Common myeloid progenitor, CD34-positive (primary cell): ENCODE data around the gene BEX5.
"Not testable (repeated sequence)": the region's sequence is repeated elsewhere in the genome, so short reads cannot be mapped to it uniquely, and the experiment has no call there.

Experiments used
- CTCF ChIA-PET: fragments of 350-600 bp; sonication (Branson Sonifier 250); formaldehyde crosslinking; loops from one replicate; lab custom pipeline; 2021; ENCODE audit warnings: antibody characterized with exemption; lab: Charles Lee
- POLR2A ChIA-PET: fragments of 350-600 bp; sonication (Branson Sonifier 250); formaldehyde crosslinking; loops from one replicate; lab custom pipeline; 2021; ENCODE audit warnings: antibody characterized with exemption; lab: Charles Lee
- DNase-seq, 3 donors: peaks; one replicate each; pipeline versions ENCODE4 v3.0.0 to v3.0.0-alpha.2; 2013
- H3K27ac ChIP-seq, 2 experiments: 1 replicate in 1 of 2; 2 replicates in 1 of 2; pipeline ENCODE4 v1.7.0; 2013; ENCODE audit warnings: inconsistent platforms in 2 of 2, low read length in 2 of 2, mild to moderate bottlenecking in 2 of 2, low read depth in 1 of 2, moderate library complexity in 1 of 2; ENCODE audit not compliant: severe bottlenecking in 2 of 2, insufficient read depth in 1 of 2, poor library complexity in 1 of 2
- H3K27me3 ChIP-seq, 5 experiments: replicated peaks in 2 of 5; 1 replicate in 3 of 5; 2 replicates in 2 of 5; pipeline versions ENCODE4 v1.6.1 to v1.7.0; 2013; ENCODE audit warnings: low read length in 4 of 5, mild to moderate bottlenecking in 2 of 5, moderate library complexity in 2 of 5, inconsistent platforms in 1 of 5; ENCODE audit not compliant: insufficient read depth in 5 of 5, control insufficient read depth in 4 of 5
- H3K36me3 ChIP-seq, 4 experiments: 1 replicate in 2 of 4; 2 replicates in 2 of 4; pipeline versions ENCODE4 v1.6.1 to v1.7.0; 2013; ENCODE audit warnings: low read length in 3 of 4, control low read depth in 1 of 4, mild to moderate bottlenecking in 1 of 4; ENCODE audit not compliant: control insufficient read depth in 4 of 4, insufficient read depth in 4 of 4
- H3K4me1 ChIP-seq, 4 experiments: 1 replicate in 3 of 4; 2 replicates in 1 of 4; pipeline versions ENCODE4 v1.6.1 to v1.7.1; 2013; ENCODE audit warnings: low read length in 3 of 4, mild to moderate bottlenecking in 3 of 4, control low read depth in 1 of 4, inconsistent platforms in 1 of 4, moderate library complexity in 1 of 4; ENCODE audit not compliant: control insufficient read depth in 4 of 4, insufficient read depth in 4 of 4; ENCODE audit errors: control extremely low read depth in 1 of 4
- H3K4me3 ChIP-seq, 7 experiments: 1 replicate in 4 of 7; 2 replicates in 3 of 7; pipeline versions ENCODE4 v1.5.1 to v1.7.0; 2013; ENCODE audit warnings: mild to moderate bottlenecking in 7 of 7, low read length in 6 of 7, moderate library complexity in 6 of 7, inconsistent platforms in 2 of 7, low read depth in 2 of 7, control low read depth in 1 of 7; ENCODE audit not compliant: insufficient read depth in 4 of 7, control insufficient read depth in 1 of 7; ENCODE audit errors: extremely low read depth in 1 of 7
- H3K9me3 ChIP-seq, 5 experiments: 1 replicate in 4 of 5; 2 replicates in 1 of 5; pipeline versions ENCODE4 v1.6.1 to v1.7.1; 2013; ENCODE audit warnings: low read length in 4 of 5, mild to moderate bottlenecking in 2 of 5, inconsistent platforms in 1 of 5, low read depth in 1 of 5, moderate library complexity in 1 of 5; ENCODE audit not compliant: control insufficient read depth in 4 of 5, insufficient read depth in 2 of 5; ENCODE audit errors: control extremely low read depth in 1 of 5
- WGBS: methylation state at CpG from one replicate; pipeline ENCODE4 v1.1.5; 2013; ENCODE audit not compliant: insufficient coverage; 5-methylcytosine and 5-hydroxymethylcytosine counted together

BEX5 gene

DNA sequence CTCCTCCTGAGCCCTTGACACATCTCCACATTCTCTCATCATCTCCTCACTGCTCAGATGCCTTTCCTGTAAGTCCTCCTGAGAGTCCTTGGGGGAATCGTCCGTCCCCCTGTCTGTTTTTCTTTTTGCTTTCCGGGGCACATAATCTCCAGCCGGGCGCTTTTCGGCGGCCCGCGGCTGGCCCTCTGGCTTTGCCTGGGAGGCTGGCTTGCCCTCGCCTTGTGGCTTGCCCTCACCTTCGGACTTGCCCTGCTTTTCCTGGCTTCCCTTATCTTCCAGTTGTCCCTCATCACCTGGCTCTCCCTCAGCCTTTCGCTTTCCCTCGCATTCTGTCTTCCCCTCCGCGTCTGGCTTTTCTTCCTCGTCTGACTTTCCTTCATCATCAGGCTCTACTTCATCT lies 14.9 kb downstream of the BEX5 start:
- CTCF ChIA-PET, result not testable (repeated sequence)

DNA sequence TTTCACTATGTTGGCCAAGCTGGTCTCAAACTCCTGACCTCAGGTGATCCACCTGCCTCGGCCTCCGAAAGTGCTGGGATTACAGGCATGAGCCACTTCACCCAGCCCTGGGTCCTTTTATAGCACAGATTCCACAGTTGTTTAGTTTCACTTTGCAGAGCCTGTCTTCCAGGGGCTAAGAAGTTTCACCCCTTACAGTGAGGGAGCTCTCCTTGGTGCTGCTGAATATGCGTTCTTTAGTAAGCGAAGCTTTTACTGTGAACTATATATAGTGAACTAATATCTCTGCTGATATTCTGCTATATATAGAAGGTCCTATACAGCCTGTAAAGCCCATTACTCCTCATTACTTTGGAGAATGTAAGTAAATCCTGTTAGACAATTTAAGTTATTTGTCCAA lies 17.7 kb downstream of the BEX5 start:
- no peaks in the 10 kb centered on the region for H3K9me3 ChIP-seq
- CTCF ChIA-PET, result no interaction called here
- H3K4me1 ChIP-seq, result no peaks in the 10 kb centered on the region
- no peak overlapping the region for H3K4me3 ChIP-seq
- H3K36me3 ChIP-seq, result no peaks in the 10 kb centered on the region
- POLR2A ChIA-PET, result no interaction called here
- no peak overlapping the region for H3K27ac ChIP-seq
- WGBS, result 78% methylated on average over 2 of the region's 4 CpGs
- H3K27me3 ChIP-seq, result peaks cover 0 to 34% (median 5%) of the 10 kb centered on the region in 5 experiments
- DNase-seq, result peak; percentile 5 to 56 (median 46)

More for the DNA sequence above, 14.9 kb downstream of the BEX5 start:
- H3K9me3 ChIP-seq, DNase-seq, POLR2A ChIA-PET, H3K27ac ChIP-seq, H3K4me1 ChIP-seq, H3K36me3 ChIP-seq, H3K4me3 ChIP-seq: not testable (repeated sequence)
- H3K27me3 ChIP-seq, result peaks cover 3 to 40% (median 7%) of the 10 kb centered on the region in 5 experiments
- WGBS, result 77% methylated on average over 11 of the region's 16 CpGs

DNA sequence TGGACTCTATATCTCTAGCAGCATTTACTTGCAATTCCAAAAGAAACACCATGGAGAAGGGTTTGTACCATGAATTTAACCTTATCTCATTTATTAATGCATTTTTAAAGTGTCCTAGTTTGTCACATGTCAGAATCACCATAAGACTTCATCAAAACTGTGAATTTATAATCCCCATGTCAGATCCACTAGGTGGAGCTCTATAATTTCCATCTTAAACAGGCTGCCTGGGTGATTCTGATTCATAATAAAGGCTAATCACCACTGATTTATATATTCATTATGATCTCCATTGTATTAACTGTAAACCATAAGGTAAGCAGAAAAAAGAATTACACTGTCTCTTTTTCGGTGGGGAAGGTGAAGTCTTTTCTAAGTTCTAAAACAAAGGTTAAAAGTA lies 26.3 kb downstream of the BEX5 start:
- Histone ChIP-seq H3K27ac (no peak overlapping the region), H3K9me3 (no peaks in the 10 kb centered on the region), H3K27me3 (peaks cover 1 to 25% (median 4%) of the 10 kb centered on the region in 5 experiments), H3K36me3 (no peaks in the 10 kb centered on the region), H3K4me1 (peaks cover 0 to 7% (median 0%) of the 10 kb centered on the region in 4 experiments), H3K4me3 (no peak overlapping the region)
- POLR2A ChIA-PET, result no interaction called here
- CTCF ChIA-PET, result no interaction called here
- no CpG with 5 or more reads among the region's 1 CpG for WGBS
- peak; percentile 22 to 38 (median 33) for DNase-seq

DNA sequence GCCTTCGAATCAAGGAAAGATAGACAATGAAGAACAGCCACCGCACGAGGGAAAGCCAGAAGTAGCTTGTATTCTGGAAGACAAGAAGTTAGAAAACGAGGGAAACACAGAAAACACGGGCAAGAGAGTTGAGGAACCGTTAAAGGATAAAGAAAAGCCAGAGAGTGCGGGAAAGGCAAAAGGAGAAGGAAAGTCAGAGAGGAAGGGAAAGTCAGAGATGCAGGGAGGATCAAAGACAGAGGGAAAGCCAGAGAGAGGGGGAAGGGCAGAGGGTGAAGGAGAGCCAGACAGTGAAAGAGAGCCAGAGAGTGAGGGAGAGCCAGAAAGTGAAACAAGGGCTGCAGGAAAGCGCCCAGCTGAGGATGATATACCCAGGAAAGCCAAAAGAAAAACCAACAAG lies 28.9 kb downstream of the BEX5 start:
- CTCF ChIA-PET, result no interaction called here
- Histone ChIP-seq H3K4me1 (peaks cover 0 to 7% (median 0%) of the 10 kb centered on the region in 4 experiments), H3K27me3 (peaks cover 3 to 19% (median 7%) of the 10 kb centered on the region in 5 experiments), H3K4me3 (no peak overlapping the region), H3K36me3 (no peaks in the 10 kb centered on the region), H3K9me3 (no peaks in the 10 kb centered on the region), H3K27ac (no peak overlapping the region)
- POLR2A ChIA-PET, result no interaction called here
- WGBS, result 62% methylated on average over 8 of the region's 8 CpGs
- DNase-seq, result no peak

DNA sequence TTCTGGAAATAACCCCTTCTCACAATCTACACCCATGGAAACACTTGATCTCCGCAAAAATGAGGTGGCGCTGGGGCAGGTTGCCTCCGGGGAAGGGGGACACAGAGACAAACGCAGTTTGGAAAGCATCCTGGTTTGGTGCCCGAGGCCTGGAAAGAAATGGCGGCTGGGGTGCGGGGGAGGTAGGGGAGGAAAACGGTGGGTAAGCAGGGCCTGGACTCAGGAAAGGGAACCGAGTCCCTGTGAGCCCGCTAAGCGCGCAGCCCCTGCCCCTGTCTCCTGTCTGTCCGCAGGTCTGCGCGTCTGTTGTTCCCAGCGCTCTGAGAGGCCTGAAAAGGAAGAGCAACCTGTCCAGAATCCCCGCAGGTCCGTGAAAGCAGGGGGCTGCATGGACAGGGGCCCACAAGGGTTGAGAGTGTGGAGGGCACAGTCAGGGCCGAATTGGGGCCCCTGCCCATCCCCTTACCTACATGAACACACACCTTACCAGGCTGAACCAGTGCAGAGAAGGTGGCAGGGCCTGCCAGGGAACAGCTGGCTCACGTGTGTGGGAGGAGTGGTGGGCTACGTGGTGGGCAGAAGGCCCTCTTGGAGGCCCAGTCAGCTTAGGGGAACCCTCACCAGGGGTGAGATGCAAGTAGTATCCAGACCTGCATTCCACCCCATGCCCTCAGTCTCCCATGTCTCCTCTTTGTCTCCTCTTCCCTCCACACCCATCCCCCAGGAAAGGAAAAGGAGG lies 29.5 kb downstream of the BEX5 start:
- CTCF ChIA-PET, H3K9me3 ChIP-seq, POLR2A ChIA-PET, H3K4me1 ChIP-seq, H3K27ac ChIP-seq, H3K36me3 ChIP-seq: not testable (repeated sequence)
- Histone ChIP-seq H3K4me3 (peak overlapping the region in 2 of 7 experiments; percentile 57 to 68), H3K27me3 (peaks cover 3 to 19% (median 7%) of the 10 kb centered on the region in 5 experiments)
- WGBS, result 38% methylated on average over 14 of the region's 21 CpGs
- DNase-seq, result peak in 1 of 3 donors; percentile 7

DNA sequence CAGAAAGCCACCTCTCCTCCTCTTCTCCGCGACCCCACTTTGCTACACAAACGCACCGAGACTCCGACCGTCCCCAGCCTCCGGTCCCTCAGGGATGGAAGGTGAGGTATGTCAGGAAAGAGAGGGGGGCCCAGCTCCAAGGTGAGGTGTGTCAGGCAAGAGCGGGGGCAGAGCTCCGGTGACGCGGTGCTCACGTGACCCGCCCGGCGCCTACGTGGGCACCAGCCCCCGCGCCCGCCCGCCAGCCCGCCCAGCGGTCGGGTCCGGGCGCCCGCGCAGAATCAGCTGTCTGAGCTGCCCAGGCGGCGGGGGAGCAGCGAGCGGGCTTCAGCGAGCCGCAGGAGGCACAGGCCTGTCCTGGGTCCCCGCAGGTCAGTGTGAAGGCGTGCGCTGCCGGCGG lies 30.3 kb downstream of the BEX5 start, which contains the start of gene TCEAL2:
Gene TCEAL2 (plus strand): TSS at position 244 of the 400 bp plus-strand sequence. CDS start 1,152 bp downstream, outside the sequence.
- WGBS, result no CpG with 5 or more reads among the region's 38 CpGs
- H3K27ac ChIP-seq, H3K36me3 ChIP-seq, H3K4me1 ChIP-seq, H3K9me3 ChIP-seq, CTCF ChIA-PET, POLR2A ChIA-PET: not testable (repeated sequence)
- Histone ChIP-seq H3K27me3 (peaks cover 3 to 19% (median 7%) of the 10 kb centered on the region in 5 experiments), H3K4me3 (peak within 1 kb of the TSS in 5 of 7 experiments; percentile 4 to 72 (median 55))
- DNase-seq, result peak in 2 of 3 donors; percentile 8 to 56

DNA sequence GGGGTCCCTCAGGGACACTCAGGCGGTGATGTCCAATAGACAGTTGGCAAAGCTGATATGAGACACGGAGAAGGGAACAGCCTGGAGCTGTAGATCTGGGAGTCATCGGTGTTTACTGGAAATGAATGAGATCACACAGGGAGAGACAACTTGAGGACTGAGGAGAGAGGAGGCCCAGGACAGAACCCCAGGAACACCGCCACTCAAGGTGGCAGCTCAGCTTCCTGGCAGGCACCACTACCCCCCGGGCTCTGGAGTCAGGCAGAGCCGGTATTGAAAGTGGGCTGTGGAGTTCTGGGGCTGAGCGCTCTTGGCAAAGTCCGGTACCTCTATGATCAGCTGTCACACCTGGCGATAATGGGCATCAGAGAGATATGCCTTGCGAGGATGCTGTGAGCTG lies 30.8 kb downstream of the BEX5 start:
- H3K4me1 ChIP-seq, CTCF ChIA-PET, DNase-seq, H3K9me3 ChIP-seq, H3K27ac ChIP-seq, POLR2A ChIA-PET, H3K36me3 ChIP-seq: not testable (repeated sequence)
- Histone ChIP-seq H3K27me3 (peaks cover 3 to 19% (median 7%) of the 10 kb centered on the region in 5 experiments), H3K4me3 (peak overlapping the region in 5 of 7 experiments; percentile 4 to 72 (median 52))
- no CpG with 5 or more reads among the region's 10 CpGs for WGBS
